ENCODE measurements around the gene VPS33B.

VPS33B gene

GRCh38 chr15:91022075-91022831 lies at the start of gene VPS33B:
Gene VPS33B, minus strand, starts transcription at chr15:91022594. Its CDS starts 345 bp downstream, at chr15:91022249.
- 0 out of 2 replicates have a peak, but pooled peaks have one; percentile 57 for TF ChIP-seq ZBTB7A (IDR thresholded peaks at IDR 0.05; ENCODE audit: low read depth)
- peak; percentile 75 for TF ChIP-seq TAF1 (IDR thresholded peaks at IDR 0.05; ENCODE audit: low read depth)
- TF ChIP-seq CREB1 (IDR thresholded peaks at IDR 0.05; ENCODE audit: low read depth), result 0 out of 2 replicates have a peak, but pooled peaks have one; percentile 22
- peak; percentile 42; the same call in 1 of the 2 replicates for TF ChIP-seq YY1 (IDR thresholded peaks at IDR 0.05; ENCODE audit: low read depth)
- TF ChIP-seq REST (IDR thresholded peaks at IDR 0.05; ENCODE audit: low read depth), result no peak
- TF ChIP-seq NFIC (IDR thresholded peaks at IDR 0.05), result peak; percentile 33; the same call in 1 of the 2 replicates
- TF ChIP-seq CEBPB (IDR thresholded peaks at IDR 0.05), result no peak
- TF ChIP-seq FOXM1 (IDR thresholded peaks at IDR 0.05; ENCODE audit: borderline replicate concordance, low read depth), result no peak; the same call in 1 of the 2 replicates
- TF ChIP-seq TEAD4 (IDR thresholded peaks at IDR 0.05), result peak; percentile 15; the same call in 1 of the 2 replicates
- no peak for TF ChIP-seq TCF12 (IDR thresholded peaks at IDR 0.05; ENCODE audit: low read depth)
- no peak for TF ChIP-seq USF1 (IDR thresholded peaks at IDR 0.05)
- no peak for TF ChIP-seq MAX (IDR thresholded peaks at IDR 0.05)
- TF ChIP-seq EGR1 (IDR thresholded peaks at IDR 0.05), result no peak
- TF ChIP-seq EP300 (IDR thresholded peaks at IDR 0.05; ENCODE audit: borderline replicate concordance), result no peak; the same call in 1 of the 2 replicates
- no peak for TF ChIP-seq RAD21 (IDR thresholded peaks at IDR 0.05; ENCODE audit: low read depth)

GRCh38 chr15:91072161-91072560 lies 49.8 kb upstream of the VPS33B start:
- TF ChIP-seq CEBPB (IDR thresholded peaks at IDR 0.05) (peak; percentile 54; the same call in 1 of the 2 replicates), EGR1 (IDR thresholded peaks at IDR 0.05) (no peak), TCF12 (IDR thresholded peaks at IDR 0.05; ENCODE audit: low read depth) (no peak), YY1 (IDR thresholded peaks at IDR 0.05; ENCODE audit: low read depth) (no peak)

GRCh38 chr15:91070872-91071271 lies 48.5 kb upstream of the VPS33B start:
- TF ChIP-seq YY1 (IDR thresholded peaks at IDR 0.05; ENCODE audit: low read depth) (no peak), MAX (IDR thresholded peaks at IDR 0.05) (no peak), EP300 (IDR thresholded peaks at IDR 0.05; ENCODE audit: borderline replicate concordance) (no peak)

- TF ChIP-seq CREB1 (IDR thresholded peaks at IDR 0.05; ENCODE audit: low read depth), result no peak
- TF ChIP-seq TCF12 (IDR thresholded peaks at IDR 0.05; ENCODE audit: low read depth), result no peak
- TF ChIP-seq YY1 (IDR thresholded peaks at IDR 0.05; ENCODE audit: low read depth), result no peak
- TF ChIP-seq NFIC (IDR thresholded peaks at IDR 0.05), result no peak
- TF ChIP-seq TAF1 (IDR thresholded peaks at IDR 0.05; ENCODE audit: low read depth), result no peak
- TF ChIP-seq RAD21 (IDR thresholded peaks at IDR 0.05; ENCODE audit: low read depth), result no peak
- TF ChIP-seq REST (IDR thresholded peaks at IDR 0.05; ENCODE audit: low read depth), result no peak
- TF ChIP-seq FOXM1 (IDR thresholded peaks at IDR 0.05; ENCODE audit: borderline replicate concordance, low read depth), result no peak
- no peak for TF ChIP-seq USF1 (IDR thresholded peaks at IDR 0.05)
- TF ChIP-seq ZBTB7A (IDR thresholded peaks at IDR 0.05; ENCODE audit: low read depth), result no peak
- TF ChIP-seq MAX (IDR thresholded peaks at IDR 0.05), result no peak
- no peak for TF ChIP-seq EGR1 (IDR thresholded peaks at IDR 0.05)
- no peak for TF ChIP-seq CEBPB (IDR thresholded peaks at IDR 0.05)
- no peak for TF ChIP-seq TEAD4 (IDR thresholded peaks at IDR 0.05)
- no peak for TF ChIP-seq EP300 (IDR thresholded peaks at IDR 0.05; ENCODE audit: borderline replicate concordance)
Measured at GRCh38 chr15:91068966-91069365, 46.6 kb upstream of the VPS33B start.

- TF ChIP-seq TCF12 (IDR thresholded peaks at IDR 0.05; ENCODE audit: low read depth), result no peak
Measured at GRCh38 chr15:91068436-91068835, 46.0 kb upstream of the VPS33B start.

- TF ChIP-seq ZBTB7A (IDR thresholded peaks at IDR 0.05; ENCODE audit: low read depth), result no peak
- TF ChIP-seq YY1 (IDR thresholded peaks at IDR 0.05; ENCODE audit: low read depth), result no peak
- TF ChIP-seq EP300 (IDR thresholded peaks at IDR 0.05; ENCODE audit: borderline replicate concordance), result no peak
- no peak for TF ChIP-seq RAD21 (IDR thresholded peaks at IDR 0.05; ENCODE audit: low read depth)
- no peak for TF ChIP-seq TEAD4 (IDR thresholded peaks at IDR 0.05)
- no peak for TF ChIP-seq MAX (IDR thresholded peaks at IDR 0.05)
- TF ChIP-seq REST (IDR thresholded peaks at IDR 0.05; ENCODE audit: low read depth), result no peak
- TF ChIP-seq USF1 (IDR thresholded peaks at IDR 0.05), result no peak
- TF ChIP-seq FOXM1 (IDR thresholded peaks at IDR 0.05; ENCODE audit: borderline replicate concordance, low read depth), result no peak
- no peak for TF ChIP-seq EGR1 (IDR thresholded peaks at IDR 0.05)
- TF ChIP-seq CEBPB (IDR thresholded peaks at IDR 0.05), result no peak
- no peak for TF ChIP-seq NFIC (IDR thresholded peaks at IDR 0.05)
Measured at GRCh38 chr15:91067036-91067435, 44.6 kb upstream of the VPS33B start.

Measured in Ishikawa (cell line).